Measurements from ENCODE around the gene COQ10A. TPM values are rescaled to one million over a fixed set of nuclear protein-coding genes. Genes with fewer than 3 reads are reported as not detected.

The COQ10A gene
- total RNA-seq, 1 experiment from 2014 or later = 18.4 TPM

GRCh38 chr12:56299308-56299852 is 32.6 kb downstream of the COQ10A start:
- peaks cover 10% of the 10 kb centered on the region for H3K4me1 ChIP-seq
- no peak for DNase-seq
- TF ChIP-seq CTCF (IDR thresholded peaks at IDR 0.05; ENCODE audit: insufficient read depth in 1 of 2, low read depth in 1 of 2, low read length in 1 of 2, severe bottlenecking in 1 of 2, unreplicated experiment in 1 of 2) = no peak
- H3K27me3 ChIP-seq (replicated peaks; ENCODE audit: control insufficient read depth, insufficient read depth, low read length) = no peaks in the 10 kb centered on the region
- peak overlapping the region; percentile 63 for H3K4me3 ChIP-seq (ENCODE audit: low read depth, low read length)
- ChIA-PET POLR2A (interaction anchor here (0.6 to 2.0 kb wide), 7 partner anchors 17 to 150 kb away, joined by 3 to 7 read pairs (median 4); partner anchors contain the start of genes CNPY2, RNF41, STAT2 and TIMELESS), CTCF (interaction anchor here (0.6 to 0.7 kb wide), 2 partner anchors 24 to 128 kb away, joined by 4 read pairs; no protein-coding TSS in a partner anchor)
- Mint-ChIP-seq H3K36me3 (ENCODE audit: insufficient read depth, unreplicated experiment) (peaks cover 52% of the 10 kb centered on the region), H3K27ac (ENCODE audit: unreplicated experiment) (peak overlapping the region; percentile 95), H3K27me3 (ENCODE audit: insufficient read depth, unreplicated experiment) (no peaks in the 10 kb centered on the region), H3K4me1 (ENCODE audit: low read depth, unreplicated experiment) (peaks cover 17% of the 10 kb centered on the region), H3K9me3 (ENCODE audit: unreplicated experiment) (no peaks in the 10 kb centered on the region), H3K4me3 (ENCODE audit: unreplicated experiment) (peak overlapping the region; percentile 94)
- no peaks in the 10 kb centered on the region for H3K36me3 ChIP-seq (ENCODE audit: control insufficient read depth, insufficient read depth, low read length)
- H3K9me3 ChIP-seq = no peaks in the 10 kb centered on the region
- intact Hi-C loops (cut with micrococcal nuclease; ENCODE audit: unreplicated experiment) = no loop called here
- BruUV-seq (replicated peaks) = TSS peak; percentile 53

- peaks cover 10% of the 10 kb centered on the region for H3K4me1 ChIP-seq
Observed at GRCh38 chr12:56299853-56300643, 33.3 kb downstream of the COQ10A start, which contains the start of gene CS. CS (minus strand) TSS chr12:56300330; CDS start chr12:56300201, 129 bp downstream.

More at GRCh38 chr12:56299853-56300643, 33.3 kb downstream of the COQ10A start, which contains the start of gene CS:
- H3K36me3 ChIP-seq (ENCODE audit: control insufficient read depth, insufficient read depth, low read length) = no peaks in the 10 kb centered on the region
- Mint-ChIP-seq H3K4me3 (ENCODE audit: unreplicated experiment) (peak within 1 kb of the TSS; percentile 94), H3K27ac (ENCODE audit: unreplicated experiment) (peak within 1 kb of the TSS; percentile 95), H3K4me1 (ENCODE audit: low read depth, unreplicated experiment) (peaks cover 17% of the 10 kb centered on the region), H3K27me3 (ENCODE audit: insufficient read depth, unreplicated experiment) (no peaks in the 10 kb centered on the region), H3K9me3 (ENCODE audit: unreplicated experiment) (no peaks in the 10 kb centered on the region), H3K36me3 (ENCODE audit: insufficient read depth, unreplicated experiment) (peaks cover 59% of the 10 kb centered on the region)
- DNase-seq = peak; percentile 99
- H3K27me3 ChIP-seq (replicated peaks; ENCODE audit: control insufficient read depth, insufficient read depth, low read length) = no peaks in the 10 kb centered on the region
- POLR2A ChIA-PET = interaction anchor here (0.5 to 2.0 kb wide), 6 partner anchors 16 to 175 kb away, joined by 3 to 7 read pairs (median 4); partner anchors contain the start of genes CNPY2, STAT2 and TIMELESS
- intact Hi-C loops (cut with micrococcal nuclease; ENCODE audit: unreplicated experiment) = loop anchor here (1.0 to 2.0 kb wide), 5 partner anchors 9 to 109 kb away; partner anchors contain the start of genes COQ10A and SLC39A5
- BruUV-seq (replicated peaks) = no TSS peak
- peak within 1 kb of the TSS; percentile 63 for H3K4me3 ChIP-seq (ENCODE audit: low read depth, low read length)
- no peak for TF ChIP-seq CTCF (IDR thresholded peaks at IDR 0.05; ENCODE audit: insufficient read depth in 1 of 2, low read depth in 1 of 2, low read length in 1 of 2, severe bottlenecking in 1 of 2, unreplicated experiment in 1 of 2)
- CTCF ChIA-PET = interaction anchor here (0.6 to 1.0 kb wide), 4 partner anchors 78 to 182 kb away, joined by 4 to 8 read pairs (median 4); partner anchors contain the start of genes RNF41 and ZC3H10
- H3K9me3 ChIP-seq = no peaks in the 10 kb centered on the region
